Ovary (tissue), 3 donors: ENCODE results near the gene MRPL23.

Experiments used
- POLR2A ChIP-seq: fragments of 450-650 bp; IDR thresholded peaks from one replicate; pipeline ENCODE4 v1.6.1; 2017; ENCODE audit warnings: antibody characterized with exemption, mild to moderate bottlenecking, moderate library complexity
- TF ChIP-seq, protein P1 (sequence below), 3 donors: fragments of 450-650 bp in 2 of 3; fragments of 200-600 bp in 1 of 3; IDR thresholded peaks; one replicate each; pipeline versions ENCODE4 v1.5.1 to v1.8.0; 2016 to 2022; ENCODE audit warnings: antibody characterized with exemption in 3 of 3, mild to moderate bottlenecking in 1 of 3
- donor health status: DM: no; HTN: no; CAD: no.

DNA sequence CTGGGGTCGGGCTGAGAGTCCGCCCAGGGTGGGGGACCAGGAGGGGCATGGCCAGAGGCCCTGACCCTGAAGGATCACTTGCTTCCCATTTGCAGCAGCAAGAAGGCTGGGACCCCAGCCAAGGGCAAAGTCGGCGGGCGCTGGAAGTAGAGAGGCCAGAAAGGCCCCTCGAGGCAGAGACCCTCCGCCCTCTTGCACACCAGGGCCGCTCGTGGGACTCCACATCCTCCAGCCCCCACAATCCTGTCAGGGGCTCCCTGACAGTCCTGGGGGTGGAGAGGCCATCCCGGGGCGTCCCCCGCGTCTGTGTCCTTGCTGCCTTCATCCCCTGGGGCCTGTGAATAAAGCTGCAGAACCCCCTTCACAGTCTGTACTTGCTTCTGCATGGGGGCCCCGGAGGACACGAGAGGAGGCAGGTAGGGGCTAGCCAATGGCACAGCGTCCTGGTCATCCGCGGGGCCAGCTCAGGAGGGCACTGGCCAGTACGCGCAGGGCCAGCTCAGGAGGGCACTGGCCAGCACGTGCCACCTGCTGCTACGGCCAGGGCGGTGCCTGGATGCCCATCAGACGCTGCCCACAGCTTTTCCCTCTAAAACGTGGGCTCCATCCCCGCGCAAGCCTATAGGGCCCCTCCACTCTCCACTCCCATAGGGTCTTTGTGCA lies 8.7 kb upstream of the MRPL23 start:
- TF ChIP-seq, protein P1, sequence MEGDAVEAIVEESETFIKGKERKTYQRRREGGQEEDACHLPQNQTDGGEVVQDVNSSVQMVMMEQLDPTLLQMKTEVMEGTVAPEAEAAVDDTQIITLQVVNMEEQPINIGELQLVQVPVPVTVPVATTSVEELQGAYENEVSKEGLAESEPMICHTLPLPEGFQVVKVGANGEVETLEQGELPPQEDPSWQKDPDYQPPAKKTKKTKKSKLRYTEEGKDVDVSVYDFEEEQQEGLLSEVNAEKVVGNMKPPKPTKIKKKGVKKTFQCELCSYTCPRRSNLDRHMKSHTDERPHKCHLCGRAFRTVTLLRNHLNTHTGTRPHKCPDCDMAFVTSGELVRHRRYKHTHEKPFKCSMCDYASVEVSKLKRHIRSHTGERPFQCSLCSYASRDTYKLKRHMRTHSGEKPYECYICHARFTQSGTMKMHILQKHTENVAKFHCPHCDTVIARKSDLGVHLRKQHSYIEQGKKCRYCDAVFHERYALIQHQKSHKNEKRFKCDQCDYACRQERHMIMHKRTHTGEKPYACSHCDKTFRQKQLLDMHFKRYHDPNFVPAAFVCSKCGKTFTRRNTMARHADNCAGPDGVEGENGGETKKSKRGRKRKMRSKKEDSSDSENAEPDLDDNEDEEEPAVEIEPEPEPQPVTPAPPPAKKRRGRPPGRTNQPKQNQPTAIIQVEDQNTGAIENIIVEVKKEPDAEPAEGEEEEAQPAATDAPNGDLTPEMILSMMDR (IDR thresholded peaks at IDR 0.05), result no peak
- TF ChIP-seq POLR2A, result no peak
